LNCAP (cell line): Measurements from ENCODE around the gene AQP2.

Source experiments
- CTCF ChIP-seq: fragments of 450-650 bp; IDR thresholded peaks from 2 replicates; pipeline ENCODE4 v1.5.1; 2017; ENCODE audit warnings: mild to moderate bottlenecking

AQP2 gene

GRCh38 chr12:49949866-49950265 is 671 bp upstream of the AQP2 start:
- TF ChIP-seq CTCF, result no peak

GRCh38 chr12:49951411-49952240 is 1.1 kb downstream of the AQP2 start:
- TF ChIP-seq CTCF, result no peak

- TF ChIP-seq CTCF, result no peak
Observed at GRCh38 chr12:49952391-49953055, 2.0 kb downstream of the AQP2 start.

- TF ChIP-seq CTCF, result no peak
Observed at GRCh38 chr12:49953151-49953550, 2.6 kb downstream of the AQP2 start.

GRCh38 chr12:49953961-49954846 is 3.7 kb downstream of the AQP2 start:
- no peak for TF ChIP-seq CTCF

- no peak for TF ChIP-seq CTCF
Observed at GRCh38 chr12:49954863-49955830, 4.6 kb downstream of the AQP2 start.
